ENCODE results near the gene CFAP57. TPM values are rescaled to one million over a fixed set of nuclear protein-coding genes. Genes with fewer than 3 reads are reported as not detected.
A peak's percentile ranks its signal among the peaks of the same experiment; 100 is the strongest.

Gene CFAP57
- total and polyA plus RNA-seq, 2 of the 13 experiments (the other 11 are each of a cell fraction or from before 2014, with no cell fraction given) = 0.01 TPM; not detected in 1

DNA sequence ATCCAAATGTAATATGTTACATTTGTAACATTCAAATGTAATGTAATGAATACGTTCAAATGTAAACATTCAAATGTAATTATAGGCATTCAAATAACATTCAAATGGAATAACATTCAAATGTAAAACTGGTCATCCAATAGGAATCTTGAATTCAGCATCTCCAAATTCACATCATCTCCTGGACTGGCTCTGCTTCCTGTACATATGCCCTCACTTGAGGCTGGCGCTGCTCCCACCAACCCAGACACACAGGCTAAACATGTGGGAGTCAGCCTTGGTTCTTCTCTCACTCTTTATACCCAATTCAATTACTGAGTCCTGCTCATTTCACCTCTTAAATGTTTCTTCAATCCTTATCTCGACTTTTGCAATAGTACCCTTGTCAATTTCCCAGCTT is 7.0 kb upstream of the CFAP57 start:
- Histone ChIP-seq H3K36me3 (replicated peaks in 1 of 2; ENCODE audit: control insufficient read depth in 1 of 2, insufficient read depth in 2 of 2, low read length in 2 of 2) (peaks cover 17 to 63% of the 10 kb centered on the region in 2 experiments), H3K4me1 (ENCODE audit: insufficient read depth, low read length) (peaks cover 6% of the 10 kb centered on the region), H4K20me1 (ENCODE audit: insufficient read depth, low read length) (no peaks in the 10 kb centered on the region), H3K4me3 (replicated peaks in 1 of 3; ENCODE audit: insufficient read depth in 1 of 3, low read depth in 2 of 3, low read length in 3 of 3) (no peak overlapping the region), H2AFZ (ENCODE audit: low read length) (no peak overlapping the region), H3K27ac (ENCODE audit: extremely low read length, insufficient read depth, low read length) (no peak overlapping the region), H3K4me2 (ENCODE audit: low read depth, low read length) (no peak overlapping the region), H3K27me3 (ENCODE audit: control insufficient read depth in 1 of 2, insufficient read depth in 2 of 2, low read length in 2 of 2) (no peaks in the 10 kb centered on the region), H3K9ac (ENCODE audit: insufficient read depth, low read depth, low read length) (no peak overlapping the region), H3K79me2 (ENCODE audit: insufficient read depth, low read length) (peaks cover 2% of the 10 kb centered on the region), H3K9me3 (ENCODE audit: low read length) (no peaks in the 10 kb centered on the region)
- POLR2A ChIA-PET = no interaction called here
- no peak for DNase-seq (ENCODE audit: low spot score)
- BruUV-seq (replicated peaks) = no TSS peak
- CTCF ChIA-PET (ENCODE audit: low intra/inter-chr PET ratio, low total read pairs) = no interaction called here
- no peak for TF ChIP-seq MAFG (CRISPR knock-in tag; IDR thresholded peaks at IDR 0.05)
- TF ChIP-seq ELF3 (CRISPR knock-in tag; IDR thresholded peaks at IDR 0.05) = no peak
- no peak for ATAC-seq
- intact Hi-C loops (cut with micrococcal nuclease; ENCODE audit: unreplicated experiment) = no loop called here
- FAIRE-seq = no peak
- in situ Hi-C loops (cut with HindIII; ENCODE audit: extremely low pct_ligation_motif_present, low pct_unique_long_range_greater_than_20kb) = no loop called here
- WGBS (ENCODE audit: low lambda C conversion rate) = 92% methylated on average over 3 of the region's 3 CpGs

DNA sequence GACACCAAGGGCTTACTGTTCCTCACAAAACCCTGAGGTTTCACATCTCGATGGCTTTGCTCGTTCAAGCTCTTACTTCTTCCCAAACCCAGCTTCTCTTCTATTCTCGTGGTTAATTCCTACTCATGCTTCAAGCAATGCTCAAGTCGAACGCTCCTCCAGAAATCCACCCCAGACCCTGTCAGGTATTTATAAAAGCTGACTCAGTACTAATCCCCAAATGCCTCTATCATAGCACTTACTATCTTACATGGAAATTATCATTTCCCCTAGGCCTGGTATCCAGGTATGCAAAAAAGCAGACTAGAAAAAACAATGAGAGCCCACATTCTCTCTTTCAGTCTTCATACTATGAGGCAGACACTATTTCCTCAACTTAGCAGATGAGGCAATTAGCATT is 6.4 kb upstream of the CFAP57 start:
- Histone ChIP-seq H3K27ac (ENCODE audit: extremely low read length, insufficient read depth, low read length) (no peak overlapping the region), H4K20me1 (ENCODE audit: insufficient read depth, low read length) (no peaks in the 10 kb centered on the region), H3K9me3 (ENCODE audit: low read length) (no peaks in the 10 kb centered on the region), H3K4me2 (ENCODE audit: low read depth, low read length) (no peak overlapping the region), H3K4me1 (ENCODE audit: insufficient read depth, low read length) (peaks cover 12% of the 10 kb centered on the region), H3K36me3 (replicated peaks in 1 of 2; ENCODE audit: control insufficient read depth in 1 of 2, insufficient read depth in 2 of 2, low read length in 2 of 2) (peaks cover 17 to 66% of the 10 kb centered on the region in 2 experiments), H3K79me2 (ENCODE audit: insufficient read depth, low read length) (peaks cover 7% of the 10 kb centered on the region), H3K4me3 (replicated peaks in 1 of 3; ENCODE audit: insufficient read depth in 1 of 3, low read depth in 2 of 3, low read length in 3 of 3) (no peak overlapping the region), H2AFZ (ENCODE audit: low read length) (no peak overlapping the region), H3K9ac (ENCODE audit: insufficient read depth, low read depth, low read length) (no peak overlapping the region), H3K27me3 (ENCODE audit: control insufficient read depth in 1 of 2, insufficient read depth in 2 of 2, low read length in 2 of 2) (no peaks in the 10 kb centered on the region)
- intact Hi-C loops (cut with micrococcal nuclease; ENCODE audit: unreplicated experiment) (no loop called here), in situ Hi-C loops (cut with HindIII; ENCODE audit: extremely low pct_ligation_motif_present, low pct_unique_long_range_greater_than_20kb) (no loop called here)
- WGBS (ENCODE audit: low lambda C conversion rate) = 100% methylated on average over 5 of the region's 5 CpGs
- FAIRE-seq (no peak), ATAC-seq (no peak), DNase-seq (ENCODE audit: low spot score) (no peak)
- BruUV-seq (replicated peaks) = no TSS peak
- ChIA-PET CTCF (ENCODE audit: low intra/inter-chr PET ratio, low total read pairs) (no interaction called here), POLR2A (no interaction called here)
- TF ChIP-seq, protein P1, sequence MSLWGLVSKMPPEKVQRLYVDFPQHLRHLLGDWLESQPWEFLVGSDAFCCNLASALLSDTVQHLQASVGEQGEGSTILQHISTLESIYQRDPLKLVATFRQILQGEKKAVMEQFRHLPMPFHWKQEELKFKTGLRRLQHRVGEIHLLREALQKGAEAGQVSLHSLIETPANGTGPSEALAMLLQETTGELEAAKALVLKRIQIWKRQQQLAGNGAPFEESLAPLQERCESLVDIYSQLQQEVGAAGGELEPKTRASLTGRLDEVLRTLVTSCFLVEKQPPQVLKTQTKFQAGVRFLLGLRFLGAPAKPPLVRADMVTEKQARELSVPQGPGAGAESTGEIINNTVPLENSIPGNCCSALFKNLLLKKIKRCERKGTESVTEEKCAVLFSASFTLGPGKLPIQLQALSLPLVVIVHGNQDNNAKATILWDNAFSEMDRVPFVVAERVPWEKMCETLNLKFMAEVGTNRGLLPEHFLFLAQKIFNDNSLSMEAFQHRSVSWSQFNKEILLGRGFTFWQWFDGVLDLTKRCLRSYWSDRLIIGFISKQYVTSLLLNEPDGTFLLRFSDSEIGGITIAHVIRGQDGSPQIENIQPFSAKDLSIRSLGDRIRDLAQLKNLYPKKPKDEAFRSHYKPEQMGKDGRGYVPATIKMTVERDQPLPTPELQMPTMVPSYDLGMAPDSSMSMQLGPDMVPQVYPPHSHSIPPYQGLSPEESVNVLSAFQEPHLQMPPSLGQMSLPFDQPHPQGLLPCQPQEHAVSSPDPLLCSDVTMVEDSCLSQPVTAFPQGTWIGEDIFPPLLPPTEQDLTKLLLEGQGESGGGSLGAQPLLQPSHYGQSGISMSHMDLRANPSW (CRISPR knock-in tag; IDR thresholded peaks at IDR 0.05; ENCODE audit: borderline replicate concordance) = no peak
- TF ChIP-seq AHR (CRISPR knock-in tag; IDR thresholded peaks at IDR 0.05) = no peak
- TF ChIP-seq SUZ12 (IDR thresholded peaks at IDR 0.05; ENCODE audit: low read depth, low read length) = no peak
- TF ChIP-seq MAFF (IDR thresholded peaks at IDR 0.05; ENCODE audit: low read depth, low read length) = 0 out of 2 replicates have a peak, but pooled peaks have one; percentile 16
- peak in 1 of 2 experiments; percentile 67; a peak in 3 of 4 replicates for TF ChIP-seq MAFK (conservative IDR thresholded peaks at IDR 0.05 in 1 of 2, IDR thresholded peaks at IDR 0.05 in 1 of 2; ENCODE audit: low read length in 2 of 2)
- no peak for TF ChIP-seq ZNF841 (CRISPR knock-in tag; IDR thresholded peaks at IDR 0.05; ENCODE audit: borderline replicate concordance)
- no peak for TF ChIP-seq RORA (CRISPR knock-in tag; IDR thresholded peaks at IDR 0.05)
